A673 (cell line): ENCODE measurements around the gene GEN1. TPM values are rescaled to one million over a fixed set of nuclear protein-coding genes. Genes with fewer than 3 reads are reported as not detected.

Experiments used
- BruUV-seq: library from RNA; stranded (reverse); fragments of 400-500 nt; replicated peaks from 2 replicates; lab custom pipeline; 2021; lab: Mats Ljungman, UMichigan
- CTCF ChIA-PET: fragments of 300-600 bp; sonication (Branson Sonifier 250); formaldehyde crosslinking; loops from one replicate; lab custom pipeline; 2022; ENCODE audit warnings: antibody characterized with exemption; lab: Charles Lee
- POLR2A ChIA-PET: fragments of 300-600 bp; sonication (Branson Sonifier 250); formaldehyde crosslinking; loops from one replicate; lab custom pipeline; 2022; ENCODE audit warnings: antibody characterized with exemption; ENCODE audit not compliant: low non-redundant PET; lab: Charles Lee
- DNase-seq: peaks from one replicate; pipeline ENCODE4 v3.0.0-alpha.2; 2015; ENCODE audit warnings: low spot score
- H3K27ac ChIP-seq: fragments of 200-600 bp; sonication (generic); 2 replicates; pipeline ENCODE4 v1.5.1; 2016; ENCODE audit warnings: mixed run types, low read depth, mild to moderate bottlenecking, mixed read lengths, antibody characterized with exemption, low read length; ENCODE audit not compliant: poor library complexity, severe bottlenecking
- H3K27me3 ChIP-seq: fragments of 200-600 bp; sonication (generic); replicated peaks from 2 replicates; pipeline ENCODE4 v1.6.1; 2017; ENCODE audit warnings: mixed run types, low read depth, mild to moderate bottlenecking, mixed read lengths, antibody characterized with exemption, low read length; ENCODE audit not compliant: insufficient read depth, poor library complexity
- H3K36me3 ChIP-seq: fragments of 200-600 bp; sonication (generic); 2 replicates; pipeline ENCODE4 v1.6.1; 2016; ENCODE audit warnings: mixed run types, mild to moderate bottlenecking, mixed read lengths, antibody characterized with exemption, low read length; ENCODE audit not compliant: insufficient read depth, poor library complexity, severe bottlenecking
- H3K4me1 ChIP-seq: fragments of 200-600 bp; sonication (generic); 2 replicates; pipeline ENCODE4 v1.6.1; 2017; ENCODE audit warnings: mixed run types, mild to moderate bottlenecking, mixed read lengths, antibody characterized with exemption, low read length; ENCODE audit not compliant: insufficient read depth, poor library complexity, severe bottlenecking
- H3K4me3 ChIP-seq: fragments of 200-600 bp; sonication (generic); 2 replicates; pipeline ENCODE4 v1.5.1; 2016; ENCODE audit warnings: low read depth, mixed run types, mild to moderate bottlenecking, mixed read lengths, low read length; ENCODE audit not compliant: poor library complexity, severe bottlenecking
- H3K9me3 ChIP-seq: fragments of 200-600 bp; sonication (generic); 2 replicates; pipeline ENCODE4 v1.6.1; 2016; ENCODE audit warnings: mixed run types, low read depth, mild to moderate bottlenecking, mixed read lengths, antibody characterized with exemption, low read length; ENCODE audit not compliant: poor library complexity, severe bottlenecking
- EZH2 ChIP-seq: fragments of 200-600 bp; sonication (generic); IDR thresholded peaks from 2 replicates; pipeline ENCODE4 v1.6.1; 2017; ENCODE audit warnings: borderline replicate concordance, low read depth, mild to moderate bottlenecking, mixed read lengths, antibody characterized with exemption, low read length; ENCODE audit not compliant: poor library complexity, severe bottlenecking
- intact Hi-C: fragments of 100-400 bp; cut with micrococcal nuclease; formaldehyde crosslinking; loops from one replicate; pipeline ENCODE4 v1.10.0; 2022; ENCODE audit not compliant: unreplicated experiment
- total RNA-seq: library from RNA; stranded (reverse); gene quantifications from 2 replicates; pipeline ENCODE4 v1.2.3, GENCODE V29; 2021
- TF ChIP-seq, protein P1 (sequence below): fragments of 300-800, 200-600 bp; sonication (generic); conservative IDR thresholded peaks from 2 replicates; pipeline ENCODE4 v1.5.1; 2017; ENCODE audit warnings: low read depth, mild to moderate bottlenecking, antibody characterized with exemption, low read length, moderate library complexity, mixed read lengths

GEN1 gene
- total RNA-seq, 1 experiment from 2014 or later, result 33.6 TPM

DNA sequence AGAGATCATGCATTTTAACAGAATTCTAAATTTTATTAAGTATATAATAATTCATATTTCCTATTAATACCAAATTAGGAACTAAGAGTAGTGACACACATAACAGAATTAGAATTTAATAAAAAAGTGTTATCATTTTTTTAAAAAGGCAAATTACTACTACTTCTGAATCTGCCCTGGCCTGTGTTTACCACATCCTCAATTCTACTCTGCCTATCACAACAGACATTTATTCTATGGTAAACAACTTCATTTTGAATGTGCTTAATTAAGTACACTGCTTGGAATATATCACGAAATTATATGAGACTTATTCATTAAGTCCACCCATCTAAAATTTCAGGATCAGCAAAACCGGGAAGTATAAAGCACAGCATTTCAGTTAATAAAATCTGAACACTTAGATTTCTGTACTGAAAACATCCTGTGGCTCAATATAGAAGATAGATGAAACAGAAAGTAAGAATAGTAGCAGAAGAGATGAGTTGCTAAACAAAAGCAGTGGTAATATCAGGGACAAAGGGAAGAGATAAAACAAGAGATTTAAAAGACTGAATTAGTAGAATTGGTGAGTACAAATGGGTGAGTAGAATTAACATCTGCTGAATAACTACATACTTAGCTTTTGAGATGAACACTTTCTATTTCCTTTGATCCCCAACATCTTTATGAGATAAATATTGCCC lies 4.0 kb upstream of the GEN1 start:
- BruUV-seq, result no TSS peak
- Histone ChIP-seq H3K9me3 (no peaks in the 10 kb centered on the region), H3K36me3 (no peaks in the 10 kb centered on the region), H3K27ac (no peak overlapping the region), H3K27me3 (no peaks in the 10 kb centered on the region), H3K4me3 (no peak overlapping the region), H3K4me1 (peaks cover 20% of the 10 kb centered on the region)
- no peak for TF ChIP-seq EZH2
- TF ChIP-seq, protein P1, sequence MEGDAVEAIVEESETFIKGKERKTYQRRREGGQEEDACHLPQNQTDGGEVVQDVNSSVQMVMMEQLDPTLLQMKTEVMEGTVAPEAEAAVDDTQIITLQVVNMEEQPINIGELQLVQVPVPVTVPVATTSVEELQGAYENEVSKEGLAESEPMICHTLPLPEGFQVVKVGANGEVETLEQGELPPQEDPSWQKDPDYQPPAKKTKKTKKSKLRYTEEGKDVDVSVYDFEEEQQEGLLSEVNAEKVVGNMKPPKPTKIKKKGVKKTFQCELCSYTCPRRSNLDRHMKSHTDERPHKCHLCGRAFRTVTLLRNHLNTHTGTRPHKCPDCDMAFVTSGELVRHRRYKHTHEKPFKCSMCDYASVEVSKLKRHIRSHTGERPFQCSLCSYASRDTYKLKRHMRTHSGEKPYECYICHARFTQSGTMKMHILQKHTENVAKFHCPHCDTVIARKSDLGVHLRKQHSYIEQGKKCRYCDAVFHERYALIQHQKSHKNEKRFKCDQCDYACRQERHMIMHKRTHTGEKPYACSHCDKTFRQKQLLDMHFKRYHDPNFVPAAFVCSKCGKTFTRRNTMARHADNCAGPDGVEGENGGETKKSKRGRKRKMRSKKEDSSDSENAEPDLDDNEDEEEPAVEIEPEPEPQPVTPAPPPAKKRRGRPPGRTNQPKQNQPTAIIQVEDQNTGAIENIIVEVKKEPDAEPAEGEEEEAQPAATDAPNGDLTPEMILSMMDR, result no peak
- ChIA-PET CTCF (no interaction called here), POLR2A (no interaction called here)
- intact Hi-C loops, result no loop called here
- no peak for DNase-seq

DNA sequence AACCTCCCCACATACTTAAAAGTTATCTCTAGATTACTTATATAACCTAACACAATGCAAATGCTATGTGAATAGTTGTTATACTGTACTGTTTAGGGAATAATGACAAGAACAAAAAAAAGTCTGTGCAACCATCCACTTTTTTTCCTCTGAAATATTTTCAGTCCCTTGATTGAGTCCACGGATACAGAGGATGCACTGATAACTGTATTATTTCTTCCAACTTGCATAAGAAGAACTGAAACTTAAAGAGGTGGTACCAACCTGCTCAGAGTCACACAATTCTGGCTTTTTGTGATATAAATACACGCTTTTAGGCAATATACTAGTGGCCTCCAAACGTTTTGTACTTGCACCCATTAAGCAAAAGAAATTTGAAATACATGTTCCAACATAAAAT lies 1.7 kb upstream of the GEN1 start:
- intact Hi-C loops, result no loop called here
- ChIA-PET POLR2A (no interaction called here), CTCF (no interaction called here)
- peak overlapping the region; percentile 93 for H3K4me3 ChIP-seq
- TF ChIP-seq, protein P1, result no peak
- TF ChIP-seq EZH2, result no peak
- H3K27ac ChIP-seq, result peak overlapping the region; percentile 93
- H3K9me3 ChIP-seq, result no peaks in the 10 kb centered on the region
- DNase-seq, result no peak
- H3K36me3 ChIP-seq, result no peaks in the 10 kb centered on the region
- TSS peak; percentile 53 for BruUV-seq
- H3K4me1 ChIP-seq, result peaks cover 39% of the 10 kb centered on the region
- no peaks in the 10 kb centered on the region for H3K27me3 ChIP-seq

DNA sequence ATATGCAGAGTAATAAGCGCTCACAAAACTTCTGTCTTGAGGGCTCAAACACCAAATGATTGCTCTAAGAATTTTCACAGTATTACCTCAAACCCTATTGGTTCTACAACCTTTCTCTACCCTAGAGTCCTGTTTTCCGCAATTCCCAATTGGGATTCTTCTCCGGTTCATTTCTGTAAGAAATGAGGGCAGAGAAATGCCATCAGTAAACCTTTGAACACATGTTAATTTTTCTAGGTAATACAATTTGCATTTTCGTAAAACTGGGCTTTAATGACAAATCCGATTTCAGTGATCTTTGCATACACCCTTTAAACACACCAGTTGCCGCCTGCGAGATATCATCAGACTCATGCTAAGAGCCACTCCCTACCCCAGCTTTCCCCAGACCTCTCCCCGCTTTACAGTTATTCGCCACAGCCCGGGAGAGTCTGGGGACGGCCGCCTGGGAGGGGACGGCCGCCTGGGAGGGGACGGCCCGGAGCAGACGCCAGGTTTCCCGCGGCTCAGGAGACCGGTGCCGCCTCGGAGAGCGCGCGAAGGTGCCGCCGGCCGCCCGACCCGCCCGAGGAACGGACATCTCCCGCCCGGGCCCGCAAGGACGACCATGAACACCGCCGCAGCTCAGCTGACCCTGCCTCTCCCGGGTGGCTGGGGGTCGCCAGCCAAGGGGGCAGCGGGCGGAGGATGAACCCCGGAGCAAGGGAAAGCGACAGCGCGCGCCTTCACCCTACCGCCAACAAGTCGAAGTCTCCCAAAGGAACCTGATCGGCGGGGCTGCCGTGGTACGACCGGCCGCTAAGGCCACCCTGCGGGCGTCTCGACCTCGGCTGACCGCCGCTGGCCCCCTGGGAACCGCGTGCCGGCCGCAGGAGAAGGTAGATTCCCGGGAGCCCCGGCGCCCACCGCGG lies 791 bp upstream of the GEN1 start:
- H3K27ac ChIP-seq, result peak overlapping the region; percentile 93
- no peaks in the 10 kb centered on the region for H3K9me3 ChIP-seq
- peak; percentile 77 for DNase-seq
- TF ChIP-seq, protein P1, result no peak
- no peak for TF ChIP-seq EZH2
- POLR2A ChIA-PET, result no interaction called here
- BruUV-seq, result no TSS peak
- intact Hi-C loops, result no loop called here
- H3K4me3 ChIP-seq, result peak overlapping the region; percentile 93
- H3K4me1 ChIP-seq, result peaks cover 47% of the 10 kb centered on the region
- CTCF ChIA-PET, result interaction anchor here (0.6 to 0.7 kb wide), 3 partner anchors 38 to 83 kb away, joined by 3 to 5 read pairs (median 4); no protein-coding TSS in a partner anchor
- H3K27me3 ChIP-seq, result no peaks in the 10 kb centered on the region
- no peaks in the 10 kb centered on the region for H3K36me3 ChIP-seq
